NCI-H2081 treated with DMSO at 0.1 percent for 48 hours (cell line): ENCODE data around the gene CBLIF.
"Not testable (repeated sequence)": the region's sequence is repeated elsewhere in the genome, so short reads cannot be mapped to it uniquely, and the experiment has no call there.

Experiments used
- DNase-seq: peaks from one replicate; lab custom pipeline; 2025; lab: John Stamatoyannopoulos, UW

Gene CBLIF

GRCh38 chr11:59845399-59845798 lies at the start of gene CBLIF:
CBLIF (minus strand) TSS chr11:59845499; CDS start chr11:59845453, 46 bp downstream.
- no peak for DNase-seq

DNA sequence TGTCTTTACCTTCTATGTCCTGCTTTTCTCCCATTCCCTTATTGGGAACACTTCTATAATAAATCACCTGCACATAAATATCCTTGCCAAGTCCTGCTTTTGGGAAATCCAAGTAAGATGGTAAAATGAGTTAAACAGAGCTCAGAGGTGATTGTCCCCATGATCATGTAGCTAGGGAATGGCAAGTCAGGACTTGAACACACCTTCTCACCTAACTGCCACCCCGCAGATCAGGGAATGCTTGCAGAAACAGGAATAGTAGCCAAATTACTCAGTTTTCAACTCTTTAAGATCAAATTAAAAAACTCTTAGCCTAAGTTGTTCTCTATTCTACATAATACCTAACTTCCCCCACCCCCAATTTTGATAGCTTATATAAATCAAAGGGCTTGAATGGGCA lies 49.3 kb upstream of the CBLIF start:
- no peak for DNase-seq

GRCh38 chr11:59891781-59892181 lies 46.5 kb upstream of the CBLIF start:
- DNase-seq, result no peak

- DNase-seq, result not testable (repeated sequence)
These were observed 41.9 kb upstream of the CBLIF start for GRCh38 chr11:59887156-59887555.

GRCh38 chr11:59883597-59883996 lies 38.3 kb upstream of the CBLIF start:
- DNase-seq, result no peak

DNA sequence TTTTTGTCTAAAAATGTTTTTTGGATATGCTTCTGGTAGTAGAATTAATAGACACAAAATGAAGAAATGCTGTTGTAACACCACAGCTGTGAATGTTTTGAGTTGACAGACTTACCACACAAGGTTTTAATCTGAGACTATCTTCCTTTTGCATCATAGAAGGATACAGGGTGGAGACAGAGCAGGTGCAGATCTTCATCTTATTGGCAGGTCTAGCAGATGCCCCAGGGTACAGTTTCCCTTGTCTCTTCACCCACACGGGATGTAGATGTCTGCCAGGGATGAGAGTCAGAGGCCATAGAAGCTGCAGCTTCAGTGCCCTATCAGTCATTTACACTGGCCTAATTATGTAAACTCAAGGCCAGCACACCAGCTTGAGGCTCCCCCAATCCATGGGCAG lies 34.3 kb upstream of the CBLIF start:
- DNase-seq, result no peak

DNA sequence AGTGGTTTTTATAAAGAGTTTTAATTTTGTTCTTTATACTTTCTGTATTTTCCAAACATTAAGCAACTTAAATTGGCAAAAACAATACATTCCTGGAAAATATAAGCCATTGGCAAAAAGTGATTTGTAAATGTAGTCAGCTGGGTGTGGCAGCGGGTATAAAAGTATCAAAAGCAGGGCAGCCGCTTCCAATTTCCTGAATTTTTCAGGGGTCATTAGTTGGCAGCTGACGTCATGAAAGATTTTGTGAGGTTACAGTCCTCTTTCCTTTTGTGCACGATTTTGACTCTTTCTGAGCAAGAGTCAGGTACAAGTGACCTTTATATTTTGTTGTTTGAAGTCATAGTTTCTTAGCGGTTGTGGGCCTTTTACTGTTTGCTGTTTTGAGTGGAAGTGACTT lies 33.3 kb upstream of the CBLIF start, which contains the start of gene OOSP3:
OOSP3 (plus strand) TSS at position 208 of the 400 bp plus-strand sequence; CDS start at position 235, 27 bp downstream.
- no peak for DNase-seq

- no peak for DNase-seq
These were observed 32.5 kb upstream of the CBLIF start for GRCh38 chr11:59877784-59878183.

GRCh38 chr11:59877325-59877724 lies 32.0 kb upstream of the CBLIF start:
- no peak for DNase-seq

DNA sequence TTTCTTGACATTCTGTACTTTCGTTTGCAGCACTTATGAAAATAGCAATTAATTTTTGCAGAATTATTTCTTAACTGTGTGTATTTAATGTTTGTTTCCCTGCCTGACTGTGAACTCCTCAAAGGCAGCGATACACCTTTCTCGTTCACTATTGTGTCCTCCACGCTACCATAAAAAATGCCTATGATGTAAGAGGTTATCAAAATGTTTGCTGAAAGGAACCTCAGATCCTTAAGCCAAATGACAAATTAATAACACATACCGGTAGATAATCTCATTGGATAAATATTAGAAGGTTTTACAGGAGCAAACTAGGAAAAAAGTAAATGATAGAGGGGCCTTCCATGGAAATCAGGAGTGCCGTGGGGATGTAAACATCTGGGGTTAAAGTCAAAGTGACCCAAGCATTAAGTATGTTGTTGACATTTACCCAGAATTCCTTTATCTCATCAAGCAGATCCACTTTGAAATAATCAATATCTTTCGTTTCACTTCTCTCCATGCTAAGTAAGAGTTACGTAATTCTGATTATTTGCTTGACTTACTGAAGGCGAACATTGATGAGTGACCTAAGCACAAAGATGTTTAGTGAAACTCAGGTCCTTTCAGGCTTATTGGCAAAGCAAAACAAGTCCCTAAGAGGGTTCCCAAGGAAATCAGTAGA lies 30.7 kb upstream of the CBLIF start:
- DNase-seq, result no peak

DNA sequence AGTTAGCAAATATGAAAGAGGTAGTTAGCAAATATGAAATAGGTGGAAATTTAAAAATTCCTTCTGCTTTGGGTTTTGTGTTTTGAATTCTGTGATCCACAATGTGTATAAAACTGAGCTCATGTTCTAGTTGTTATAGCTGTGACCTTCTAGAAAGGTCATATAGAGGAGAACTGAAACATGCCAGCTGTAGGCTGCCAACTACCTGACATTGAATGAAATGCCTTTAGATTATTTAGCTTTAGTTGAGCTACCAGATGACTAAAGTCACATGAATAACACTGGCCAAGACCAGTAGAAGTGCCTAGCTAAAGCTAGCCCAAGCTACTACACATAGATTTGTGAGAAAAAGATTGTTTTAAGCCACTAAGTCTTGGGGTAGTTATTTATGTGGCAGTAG lies 26.8 kb upstream of the CBLIF start:
- no peak for DNase-seq

DNA sequence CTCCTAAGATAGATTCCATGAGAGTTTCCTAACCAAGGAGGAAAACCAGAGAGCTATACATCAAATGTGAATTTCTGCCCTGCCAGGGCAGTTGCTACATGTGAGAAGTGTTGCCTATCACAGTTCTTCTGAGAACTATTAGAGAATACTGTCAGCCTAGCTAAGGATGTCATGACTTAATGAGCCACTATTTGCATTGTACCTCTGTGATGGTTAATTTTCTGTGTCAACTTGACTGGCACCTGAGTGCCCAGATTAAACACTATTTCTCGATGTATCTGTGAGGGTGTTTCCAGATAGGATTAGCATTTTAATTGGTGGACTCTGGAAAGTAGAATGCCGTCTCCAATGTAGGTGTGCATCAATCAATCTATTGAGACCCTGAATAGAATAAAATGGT lies 22.6 kb upstream of the CBLIF start:
- DNase-seq, result no peak

DNA sequence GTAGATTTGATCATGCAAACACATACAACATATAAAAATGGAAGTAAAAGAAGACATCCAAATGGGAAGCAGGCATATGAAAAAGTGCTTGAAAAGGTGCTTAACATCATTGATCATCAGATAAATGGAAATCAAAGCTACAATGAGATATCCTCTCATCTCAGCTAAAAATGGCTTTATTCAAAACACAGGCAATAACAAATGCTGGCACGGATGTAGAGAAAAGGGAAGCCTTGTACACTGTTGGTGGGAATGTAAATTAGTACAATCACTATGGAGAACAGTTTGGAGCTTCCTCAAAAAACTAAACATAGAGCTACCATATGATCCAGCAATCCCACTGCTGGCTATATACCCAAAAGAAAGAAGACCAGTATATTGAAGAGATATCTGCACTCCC lies 21.5 kb upstream of the CBLIF start:
- no peak for DNase-seq

- no peak for DNase-seq
These were observed 21.1 kb upstream of the CBLIF start, which contains the start of gene TCN1 for GRCh38 chr11:59866397-59866796. TCN1 (minus strand) TSS chr11:59866487; CDS start chr11:59866470, 17 bp downstream.

- no peak for DNase-seq
These were observed 19.7 kb upstream of the CBLIF start for GRCh38 chr11:59865031-59865430.

DNA sequence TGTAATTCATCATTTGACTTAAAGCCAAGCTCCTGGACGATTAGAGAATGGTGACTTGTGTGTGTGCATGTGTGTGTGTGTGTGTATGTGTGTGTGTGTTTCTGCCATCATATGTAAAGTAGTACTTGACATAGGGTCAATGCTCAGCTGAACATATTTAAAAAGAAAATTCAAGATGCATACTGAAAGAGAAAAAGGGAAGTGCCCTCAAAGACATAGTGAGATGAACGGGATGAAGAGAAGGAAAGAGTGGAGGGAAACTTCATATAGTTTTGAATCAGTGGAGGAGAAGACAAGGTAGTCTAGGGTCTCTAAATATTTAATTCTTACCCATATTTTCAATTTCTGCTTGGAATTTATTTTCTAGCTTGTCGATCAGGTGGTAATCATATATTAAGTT lies 17.0 kb upstream of the CBLIF start:
- DNase-seq, result no peak

DNA sequence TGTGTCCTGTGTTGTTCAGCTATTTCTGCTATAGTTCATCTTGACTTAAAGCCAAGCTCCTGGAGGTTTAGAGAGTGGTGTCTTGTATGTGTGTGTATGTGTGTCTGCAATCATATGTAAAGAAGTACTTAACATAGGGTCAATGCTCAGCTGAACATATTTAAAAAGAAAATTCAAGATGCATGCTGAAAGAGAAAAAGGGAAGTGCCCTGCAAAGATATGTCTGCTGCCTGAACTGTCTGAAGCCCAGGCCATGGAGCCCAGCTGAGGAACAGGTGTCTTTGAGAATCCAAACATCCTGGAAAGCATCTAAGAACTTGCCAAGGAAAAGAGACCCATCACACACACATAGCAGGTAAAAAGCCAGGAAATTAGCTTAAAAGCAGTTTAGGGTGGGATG lies 14.4 kb upstream of the CBLIF start:
- DNase-seq, result no peak

- no peak for DNase-seq
These were observed 12.4 kb upstream of the CBLIF start for GRCh38 chr11:59857439-59858434.

GRCh38 chr11:59854871-59855270 lies 9.6 kb upstream of the CBLIF start:
- DNase-seq, result no peak

- not testable (repeated sequence) for DNase-seq
These were observed 6.1 kb upstream of the CBLIF start for GRCh38 chr11:59851416-59851815.

DNA sequence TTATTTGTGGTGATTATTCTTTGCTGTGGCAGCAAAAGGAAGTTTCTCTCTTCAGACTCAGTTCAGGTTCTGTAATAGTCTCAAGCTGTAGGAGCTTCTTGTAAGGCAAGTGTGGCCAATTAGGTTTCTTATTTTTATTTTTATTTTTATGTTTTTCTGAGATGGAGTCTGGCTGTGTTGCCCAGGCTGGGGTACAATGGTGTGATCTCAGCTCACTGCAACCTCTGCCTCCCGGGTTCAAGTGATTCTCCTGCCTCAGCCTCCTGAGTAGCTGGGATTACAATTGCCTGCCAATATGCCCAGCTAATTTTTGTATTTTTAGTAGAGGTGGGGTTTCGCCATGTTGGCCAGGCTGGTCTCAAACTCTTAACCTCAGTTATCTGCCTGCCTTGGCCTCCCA lies 4.3 kb upstream of the CBLIF start:
- DNase-seq, result not testable (repeated sequence)

DNA sequence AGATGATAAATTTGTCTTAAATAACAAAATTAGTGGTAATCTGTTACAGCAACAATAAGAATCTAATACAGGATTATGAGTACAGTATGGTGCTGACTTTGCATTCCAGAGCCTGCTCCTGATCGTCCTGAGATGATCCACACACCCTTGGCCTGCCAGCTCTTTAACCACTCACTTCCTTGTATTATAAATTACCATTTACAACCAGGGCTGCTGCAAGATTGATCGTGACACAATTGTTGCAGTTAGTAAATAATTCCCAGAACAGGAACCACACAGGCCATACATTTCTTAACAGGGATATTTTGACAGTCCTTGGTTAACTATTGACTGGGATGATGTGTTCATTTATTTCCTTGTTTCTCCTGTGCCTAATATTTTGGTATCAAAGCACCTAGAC lies 3.8 kb upstream of the CBLIF start:
- DNase-seq, result no peak

DNA sequence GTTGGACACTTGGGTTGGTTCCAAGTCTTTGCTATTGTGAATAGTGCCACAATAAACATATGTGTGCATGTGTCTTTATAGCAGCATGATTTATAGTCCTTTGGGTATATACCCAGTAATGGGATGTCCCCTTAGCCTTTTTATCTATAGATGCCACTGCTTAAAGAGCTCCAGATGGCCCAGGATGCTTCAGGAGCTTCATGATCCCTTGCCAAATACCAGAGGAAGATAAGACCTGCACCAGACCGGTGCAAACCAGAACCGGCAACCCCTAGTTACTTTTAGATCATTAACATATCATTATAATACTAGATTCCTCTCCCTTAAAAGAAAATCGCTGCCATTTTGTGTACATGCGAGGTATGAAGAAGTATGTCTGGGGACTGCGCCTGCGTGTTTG lies 3.1 kb upstream of the CBLIF start:
- DNase-seq, result not testable (repeated sequence)
